GM13976 (cell line): ENCODE results near the gene APCDD1L.

Experiments used
- DNase-seq: peaks from one replicate; pipeline ENCODE4 v3.0.0; 2012; ENCODE audit warnings: low spot score
- in situ Hi-C: fragments of 300-500 bp; cut with MboI; formaldehyde crosslinking; loops from one replicate; pipeline ENCODE4 v1.12.0; 2022; ENCODE audit warnings: low sequenced_read_pairs, mixed read lengths, inconsistent platforms; ENCODE audit not compliant: unreplicated experiment
- TF ChIP-seq, protein P1 (sequence below): IDR thresholded peaks from 2 replicates; pipeline ENCODE4 v1.5.1; 2012; ENCODE audit warnings: borderline replicate concordance, mild to moderate bottlenecking; ENCODE audit not compliant: insufficient read depth; ENCODE audit errors: extremely low read depth, missing control alignments, control extremely low read depth

APCDD1L gene

GRCh38 chr20:58537831-58538230 lies 22.6 kb upstream of the APCDD1L start:
- in situ Hi-C loops: no loop called here

GRCh38 chr20:58536289-58536688 lies 21.1 kb upstream of the APCDD1L start:
- in situ Hi-C loops: no loop called here
- no peak for DNase-seq
- TF ChIP-seq, protein P1, sequence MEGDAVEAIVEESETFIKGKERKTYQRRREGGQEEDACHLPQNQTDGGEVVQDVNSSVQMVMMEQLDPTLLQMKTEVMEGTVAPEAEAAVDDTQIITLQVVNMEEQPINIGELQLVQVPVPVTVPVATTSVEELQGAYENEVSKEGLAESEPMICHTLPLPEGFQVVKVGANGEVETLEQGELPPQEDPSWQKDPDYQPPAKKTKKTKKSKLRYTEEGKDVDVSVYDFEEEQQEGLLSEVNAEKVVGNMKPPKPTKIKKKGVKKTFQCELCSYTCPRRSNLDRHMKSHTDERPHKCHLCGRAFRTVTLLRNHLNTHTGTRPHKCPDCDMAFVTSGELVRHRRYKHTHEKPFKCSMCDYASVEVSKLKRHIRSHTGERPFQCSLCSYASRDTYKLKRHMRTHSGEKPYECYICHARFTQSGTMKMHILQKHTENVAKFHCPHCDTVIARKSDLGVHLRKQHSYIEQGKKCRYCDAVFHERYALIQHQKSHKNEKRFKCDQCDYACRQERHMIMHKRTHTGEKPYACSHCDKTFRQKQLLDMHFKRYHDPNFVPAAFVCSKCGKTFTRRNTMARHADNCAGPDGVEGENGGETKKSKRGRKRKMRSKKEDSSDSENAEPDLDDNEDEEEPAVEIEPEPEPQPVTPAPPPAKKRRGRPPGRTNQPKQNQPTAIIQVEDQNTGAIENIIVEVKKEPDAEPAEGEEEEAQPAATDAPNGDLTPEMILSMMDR: no peak

More at GRCh38 chr20:58537831-58538230, 22.6 kb upstream of the APCDD1L start:
- TF ChIP-seq, protein P1: no peak
- DNase-seq: no peak

- no peak for DNase-seq
- in situ Hi-C loops: no loop called here
- TF ChIP-seq, protein P1: no peak
Observed at GRCh38 chr20:58531657-58532056, 16.5 kb upstream of the APCDD1L start.

DNA sequence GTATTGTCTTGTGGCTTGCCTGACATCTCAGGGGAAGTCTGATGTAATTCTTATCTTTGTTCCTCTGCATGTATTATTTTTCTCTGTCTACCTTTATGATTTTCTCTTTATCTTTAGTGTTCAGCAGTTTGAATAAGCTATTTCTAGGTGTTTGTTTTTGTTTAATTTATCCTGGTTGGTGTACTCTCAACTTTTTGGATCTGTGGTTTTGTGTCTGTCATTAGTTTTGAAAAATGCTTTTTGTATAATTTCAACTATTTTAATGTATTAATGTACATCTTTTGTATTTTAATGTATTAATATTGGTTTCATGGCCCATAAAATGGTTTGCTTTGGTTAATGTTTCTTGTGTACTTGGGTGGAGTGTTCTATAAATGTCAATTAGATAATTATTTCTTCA lies 15.9 kb upstream of the APCDD1L start:
- TF ChIP-seq, protein P1: no peak
- in situ Hi-C loops: no loop called here
- DNase-seq: no peak

GRCh38 chr20:58528412-58528811 lies 13.2 kb upstream of the APCDD1L start:
- no peak for DNase-seq
- in situ Hi-C loops: no loop called here

DNA sequence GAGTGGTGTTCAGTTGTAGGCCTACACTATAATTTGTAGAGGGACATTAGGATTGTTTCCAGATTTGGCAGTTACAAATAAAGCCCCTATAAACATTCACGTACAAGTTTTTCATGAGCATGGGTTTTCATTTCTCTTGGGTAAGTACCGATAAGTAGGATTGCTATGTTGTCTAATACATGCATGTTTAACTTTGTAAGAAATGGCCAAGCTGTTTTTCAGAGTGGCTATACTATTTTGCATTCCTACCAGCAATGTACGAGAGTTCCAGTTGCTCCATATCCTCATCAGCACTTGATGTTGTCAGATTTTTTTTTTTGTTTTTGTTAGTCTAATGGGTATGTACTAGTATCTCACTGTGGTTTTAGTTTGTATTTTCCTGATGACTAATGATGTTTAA lies 11.2 kb upstream of the APCDD1L start:
- in situ Hi-C loops: no loop called here
- TF ChIP-seq, protein P1: no peak
- no peak for DNase-seq

More at GRCh38 chr20:58528412-58528811, 13.2 kb upstream of the APCDD1L start:
- TF ChIP-seq, protein P1: no peak

- in situ Hi-C loops: no loop called here
- DNase-seq: no peak
- TF ChIP-seq, protein P1: no peak
Observed at GRCh38 chr20:58524814-58525213, 9.6 kb upstream of the APCDD1L start.
